H1 (cell line): ENCODE measurements around the gene DAPK1. TPM values are rescaled to one million over a fixed set of nuclear protein-coding genes. Genes with fewer than 3 reads are reported as not detected.

ENCODE experiments used
- CTCF ChIA-PET: fragments of 300-600 bp; sonication (Branson Sonifier 250); formaldehyde crosslinking; loops from one replicate; lab custom pipeline; 2021; ENCODE audit not compliant: partially characterized antibody; lab: Charles Lee
- POLR2A ChIA-PET: fragments of 300-600 bp; sonication (Branson Sonifier 250); formaldehyde crosslinking; loops from one replicate; lab custom pipeline; 2021; ENCODE audit warnings: inconsistent platforms; ENCODE audit not compliant: partially characterized antibody; lab: Charles Lee
- DNase-seq, 2 experiments: peaks; one replicate each; pipeline versions ENCODE4 v3.0.0 to v3.0.0-alpha.2; 2010 to 2022; ENCODE audit warnings: low spot score in 2 of 2, low read depth in 1 of 2, mixed read lengths in 1 of 2
- FAIRE-seq: peaks from 2 replicates; lab custom pipeline; 2011; peaks lifted over from hg19 to GRCh38; lab: Jason Lieb, UNC
- H2AFZ ChIP-seq: 2 replicates; pipeline ENCODE4 v1.8.1; 2012; ENCODE audit warnings: low read length, inconsistent platforms
- H2AK5ac ChIP-seq: 2 replicates; pipeline ENCODE4 v1.6.1; 2013; ENCODE audit warnings: low read depth, low read length
- H2BK120ac ChIP-seq: replicated peaks from 2 replicates; pipeline ENCODE3; 2013; ENCODE audit warnings: low read depth, low read length, inconsistent platforms
- H2BK12ac ChIP-seq: 2 replicates; pipeline ENCODE4 v1.6.1; 2013; ENCODE audit warnings: low read depth, low read length
- H2BK15ac ChIP-seq: 2 replicates; pipeline ENCODE4 v1.6.1; 2013; ENCODE audit warnings: low read length
- H2BK20ac ChIP-seq: 2 replicates; pipeline ENCODE4 v1.6.1; 2013; ENCODE audit warnings: low read length
- H2BK5ac ChIP-seq: 2 replicates; pipeline ENCODE4 v1.6.1; 2013; ENCODE audit warnings: low read depth, low read length
- H3K14ac ChIP-seq: 2 replicates; pipeline ENCODE4 v1.6.1; 2013; ENCODE audit warnings: inconsistent platforms; ENCODE audit not compliant: insufficient read length
- H3K18ac ChIP-seq: 2 replicates; pipeline ENCODE4 v1.6.1; 2013; ENCODE audit warnings: low read length; ENCODE audit errors: extremely low read depth
- H3K23ac ChIP-seq: 2 replicates; pipeline ENCODE4 v1.6.1; 2013; ENCODE audit warnings: inconsistent platforms; ENCODE audit not compliant: insufficient read length
- H3K23me2 ChIP-seq: 2 replicates; pipeline ENCODE4 v1.6.1; 2013; ENCODE audit warnings: low read depth, low read length
- H3K27ac ChIP-seq: 2 replicates; pipeline ENCODE4 v1.6.1; 2011; ENCODE audit warnings: low read depth, low read length, inconsistent platforms
- H3K27me3 ChIP-seq, 4 experiments: replicated peaks in 1 of 4; 1 replicate in 1 of 4; 2 replicates in 3 of 4; pipeline versions ENCODE4 v1.6.1 to v1.8.1; 2011 to 2013; ENCODE audit warnings: low read length in 3 of 4, mild to moderate bottlenecking in 3 of 4, inconsistent platforms in 2 of 4, mixed read lengths in 2 of 4, moderate library complexity in 1 of 4; ENCODE audit not compliant: control insufficient read depth in 3 of 4, insufficient read depth in 3 of 4; ENCODE audit errors: extremely low read depth in 1 of 4
- H3K36me3 ChIP-seq, 4 experiments: 2 replicates each; pipeline versions ENCODE4 v1.6.1 to v1.8.1; 2011 to 2013; ENCODE audit warnings: mild to moderate bottlenecking in 4 of 4, low read length in 3 of 4, moderate library complexity in 2 of 4, control low read depth in 1 of 4, inconsistent platforms in 1 of 4; ENCODE audit not compliant: insufficient read depth in 4 of 4, control insufficient read depth in 2 of 4
- H3K4ac ChIP-seq: replicated peaks from 2 replicates; pipeline ENCODE3; 2013; ENCODE audit warnings: low read length, low read depth, mixed read lengths, inconsistent platforms; ENCODE audit not compliant: insufficient read length
- H3K4me1 ChIP-seq, 4 experiments: replicated peaks in 1 of 4; 1 replicate in 1 of 4; 2 replicates in 3 of 4; pipeline versions ENCODE4 v1.6.1 to v1.8.1; 2011 to 2013; ENCODE audit warnings: low read length in 3 of 4, inconsistent platforms in 2 of 4, mixed read lengths in 1 of 4; ENCODE audit not compliant: insufficient read depth in 4 of 4, control insufficient read depth in 3 of 4
- H3K4me2 ChIP-seq, 2 experiments: 2 replicates each; pipeline versions ENCODE4 v1.6.1 to v1.8.1; 2011 to 2013; ENCODE audit warnings: low read depth in 2 of 2, low read length in 2 of 2, control low read depth in 1 of 2, inconsistent platforms in 1 of 2, mild to moderate bottlenecking in 1 of 2; ENCODE audit not compliant: insufficient read depth in 1 of 2
- H3K4me3 ChIP-seq, 4 experiments: fragments of 200-600, 300-600 bp in 1 of 4; sonication (generic), shearing (Covaris generic), sonication (Bioruptor Twin) in 1 of 4; 2 replicates each; pipeline versions ENCODE4 v1.5.1 to v1.8.1; 2011 to 2016; ENCODE audit warnings: low read length in 4 of 4, low read depth in 3 of 4, control low read depth in 2 of 4, inconsistent platforms in 2 of 4, mild to moderate bottlenecking in 2 of 4, mixed read lengths in 1 of 4, moderate library complexity in 1 of 4; ENCODE audit not compliant: insufficient read depth in 2 of 4; ENCODE audit errors: extremely low read depth in 1 of 4
- H3K56ac ChIP-seq: replicated peaks from 2 replicates; pipeline ENCODE3; 2013; ENCODE audit warnings: low read depth, mild to moderate bottlenecking, mixed read lengths, low read length, inconsistent platforms; ENCODE audit not compliant: insufficient read length
- H3K79me1 ChIP-seq: 2 replicates; pipeline ENCODE4 v1.6.1; 2013; ENCODE audit warnings: low read depth, low read length, control low read depth
- H3K79me2 ChIP-seq, 2 experiments: 2 replicates each; pipeline versions ENCODE4 v1.6.1 to v1.8.1; 2012 to 2013; ENCODE audit warnings: low read length in 2 of 2, mild to moderate bottlenecking in 2 of 2, inconsistent platforms in 1 of 2; ENCODE audit not compliant: insufficient read depth in 2 of 2, control insufficient read depth in 1 of 2
- H3K9ac ChIP-seq, 4 experiments: replicated peaks in 1 of 4; 1 replicate in 1 of 4; 2 replicates in 3 of 4; pipeline versions ENCODE4 v1.6.1 to v1.8.1; 2011 to 2013; ENCODE audit warnings: low read depth in 3 of 4, low read length in 3 of 4, control low read depth in 2 of 4, mild to moderate bottlenecking in 2 of 4, moderate library complexity in 2 of 4, inconsistent platforms in 1 of 4; ENCODE audit errors: extremely low read depth in 1 of 4
- H3K9me3 ChIP-seq, 2 experiments: 2 replicates each; pipeline versions ENCODE4 v1.6.1 to v1.8.1; 2012 to 2013; ENCODE audit warnings: mild to moderate bottlenecking in 2 of 2, moderate library complexity in 2 of 2, control low read depth in 1 of 2, inconsistent platforms in 1 of 2, low read depth in 1 of 2, low read length in 1 of 2, mixed read lengths in 1 of 2; ENCODE audit not compliant: insufficient read depth in 2 of 2
- H4K20me1 ChIP-seq, 2 experiments: replicated peaks in 1 of 2; 2 replicates each; pipeline versions ENCODE3 to v1.8.1; 2011 to 2013; ENCODE audit warnings: inconsistent platforms in 2 of 2, low read length in 2 of 2, mild to moderate bottlenecking in 1 of 2; ENCODE audit not compliant: insufficient read depth in 2 of 2, control insufficient read depth in 1 of 2
- H4K5ac ChIP-seq: 2 replicates; pipeline ENCODE4 v1.6.1; 2013; ENCODE audit warnings: low read length, low read depth, mixed read lengths, inconsistent platforms; ENCODE audit not compliant: insufficient read length
- H4K8ac ChIP-seq: 2 replicates; pipeline ENCODE4 v1.8.0; 2013; ENCODE audit warnings: mild to moderate bottlenecking, moderate library complexity, low read length, inconsistent platforms; ENCODE audit not compliant: insufficient read depth; ENCODE audit errors: extremely low read depth
- H4K91ac ChIP-seq: replicated peaks from 2 replicates; pipeline ENCODE3; 2013; ENCODE audit warnings: low read length, mixed read lengths, inconsistent platforms; ENCODE audit not compliant: insufficient read length
- CEBPB ChIP-seq: IDR thresholded peaks from 2 replicates; pipeline ENCODE4 v1.6.1; 2012; ENCODE audit warnings: low read depth, low read length
- CHD1 ChIP-seq: IDR thresholded peaks from 2 replicates; pipeline ENCODE4 v1.6.1; 2012; ENCODE audit warnings: low read depth, low read length, improper control_type of control experiment
- MAFK ChIP-seq: IDR thresholded peaks from 2 replicates; pipeline ENCODE4 v1.6.1; 2012; ENCODE audit warnings: low read depth, mild to moderate bottlenecking, improper control_type of control experiment, low read length
- RAD21 ChIP-seq, 2 experiments: IDR thresholded peaks in 1 of 2; conservative IDR thresholded peaks in 1 of 2; 2 replicates each; pipeline ENCODE4 v1.6.1; 2011; ENCODE audit warnings: low read depth in 2 of 2, low read length in 2 of 2, improper control_type of control experiment in 1 of 2, inconsistent platforms in 1 of 2, mild to moderate bottlenecking in 1 of 2, moderate library complexity in 1 of 2
- SAP30 ChIP-seq: fragments of 300-600 bp; sonication (generic); IDR thresholded peaks from 2 replicates; pipeline ENCODE4 v1.7.1; 2012; ENCODE audit warnings: low read length, moderate library complexity, mild to moderate bottlenecking, inconsistent platforms; ENCODE audit not compliant: insufficient read depth, insufficient replicate concordance
- SIX5 ChIP-seq: IDR thresholded peaks from 2 replicates; pipeline ENCODE4 v1.6.1; 2011; ENCODE audit warnings: mild to moderate bottlenecking, low read depth, low read length
- WGBS, 2 experiments: shearing (Covaris generic) in 1 of 2; methylation state at CpG; one replicate each; pipeline versions ENCODE4 v1.1.6 to v1.1.7; 2013 to 2015; ENCODE audit warnings: low lambda C conversion rate in 2 of 2, mixed read lengths in 2 of 2, inconsistent platforms in 1 of 2, low coverage in 1 of 2, missing lambda C conversion rate in 1 of 2; ENCODE audit not compliant: insufficient replicate concordance in 2 of 2, insufficient coverage in 1 of 2, insufficient read length in 1 of 2; ENCODE audit errors: extremely low coverage in 1 of 2, missing lambda C conversion rate in 1 of 2; 5-methylcytosine and 5-hydroxymethylcytosine counted together
- polyA plus RNA-seq, 7 experiments: library from polyadenylated mRNA; depleted of rRNA in 3 of 7; stranded (reverse) in 5 of 7; unstranded in 2 of 7; fragments of >200 nt in 5 of 7; fragments of 200-250 nt in 2 of 7; gene quantifications; 1 replicate in 5 of 7; 2 replicates in 1 of 7; 4 replicates in 1 of 7; pipeline versions ENCODE4 v1.2.1 to v1.2.3, GENCODE V29; 2011 to 2013; ENCODE audit warnings: missing spikeins in 2 of 7, mixed read lengths in 2 of 7
- total RNA-seq: library from RNA; stranded (reverse); fragmentation: NEBNext Ultra II Directional; extraction: Animal tissue kit (Norgen Biotek cat#: 25700); gene quantifications from 2 replicates; pipeline ENCODE4 v1.2.1, GENCODE V29; 2021

The DAPK1 gene
- total and polyA plus RNA-seq, 2 of the 8 experiments (the other 6 are each of a cell fraction or from before 2014, with no cell fraction given), result 62.4 to 131 TPM

DNA sequence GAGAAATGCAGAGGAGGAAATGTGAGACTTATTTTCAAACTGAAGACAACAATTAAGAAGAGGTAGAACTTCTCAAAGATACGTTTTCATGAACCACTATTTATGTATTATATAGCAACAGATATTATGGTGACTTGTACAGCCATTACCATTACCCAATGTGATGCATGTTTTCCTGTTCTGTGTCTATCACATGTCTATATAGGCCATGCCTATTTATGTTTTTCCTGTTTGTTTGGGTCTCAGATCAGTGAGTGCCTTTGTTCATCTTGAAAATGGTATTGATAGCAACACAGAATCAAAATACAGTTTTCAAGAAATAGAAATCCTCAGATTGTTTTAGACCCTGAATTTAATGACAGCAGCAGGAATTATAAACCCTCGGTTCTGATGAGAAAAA is 44.0 kb downstream of the DAPK1 start:
- TF ChIP-seq SAP30 (no peak), CEBPB (no peak), RAD21 (IDR thresholded peaks at IDR 0.05 in 1 of 2, conservative IDR thresholded peaks at IDR 0.05 in 1 of 2; ENCODE audit: low read depth in 2 of 2, low read length in 2 of 2) (no peak), MAFK (no peak), CHD1 (no peak), SIX5 (no peak)
- Histone ChIP-seq H2BK20ac (no peak overlapping the region), H4K91ac (no peak overlapping the region), H3K4me2 (no peak overlapping the region), H3K79me2 (peaks cover 5 to 63% of the 10 kb centered on the region in 2 experiments), H3K4me3 (no peak overlapping the region), H2AK5ac (no peak overlapping the region), H4K20me1 (peaks cover 5 to 9% of the 10 kb centered on the region in 2 experiments), H2BK120ac (no peak overlapping the region), H3K79me1 (peaks cover 11% of the 10 kb centered on the region), H3K23ac (no peak overlapping the region), H3K9me3 (no peaks in the 10 kb centered on the region), H3K4me1 (peaks cover 2 to 7% (median 5%) of the 10 kb centered on the region in 4 experiments; a peak in 6 of 7 replicates), H2BK12ac (no peak overlapping the region), H3K9ac (no peak overlapping the region), H4K5ac (no peak overlapping the region), H3K27me3 (no peaks in the 10 kb centered on the region), H3K27ac (no peak overlapping the region), H3K18ac (no peak overlapping the region), H3K4ac (no peak overlapping the region), H3K14ac (no peak overlapping the region), H2BK5ac (no peak overlapping the region), H2BK15ac (no peak overlapping the region), H3K36me3 (peaks cover 0 to 9% (median 1%) of the 10 kb centered on the region in 4 experiments; a peak in 1 of 8 replicates), H3K23me2 (peaks cover 2% of the 10 kb centered on the region; the same call in 1 of the 2 replicates), H4K8ac (no peak overlapping the region), H2AFZ (no peak overlapping the region), H3K56ac (no peak overlapping the region)
- ChIA-PET CTCF (interaction anchor here (0.7 kb wide), 1 partner anchor 43 kb away, joined by 3 read pairs; no protein-coding TSS in a partner anchor), POLR2A (interaction anchor here (1.3 kb wide), 1 partner anchor 15 kb away, joined by 5 read pairs; no protein-coding TSS in a partner anchor)
- no peak for DNase-seq
- FAIRE-seq, result no peak
- 89% methylated on average over 2 of the region's 2 CpGs; no CpG with 5 or more reads in 1 of the 2 experiments for WGBS, 2 experiments
